A549 treated with CpdA at 1 μM for 4 hours (cell line): ENCODE data around the gene FMOD. TPM values are rescaled to one million over a fixed set of nuclear protein-coding genes. Genes with fewer than 3 reads are reported as not detected.

ENCODE experiments used
- total RNA-seq: library from RNA; stranded (reverse); fragments of 200-300 nt; extraction: Qiagen RNA extraction; gene quantifications from 5 replicates; pipeline ENCODE4 v1.2.3, GENCODE V29; 2022; ENCODE audit warnings: low read depth

The FMOD gene
- 0.01 to 0.05 TPM in 2 of 5 replicates, not detected in the others for total RNA-seq

GRCh38 chr1:203351037-203351625 lies at the start of gene FMOD:
Gene FMOD, minus strand, starts transcription at chr1:203351122. Its CDS starts 2,852 bp downstream, at chr1:203348270.

GRCh38 chr1:203304919-203305808 lies 45.8 kb downstream of the FMOD start, which contains the start of gene BTG2:
Gene BTG2, plus strand, starts transcription at chr1:203305519. Its CDS starts 88 bp downstream, at chr1:203305607.

Other genes with a start within 250 kb of the FMOD start
- gene ADORA1, start 223.4 kb downstream of the FMOD start, total RNA-seq, result 0.80 to 1.3 TPM (median 1.2 TPM) in 5 replicates
- not detected in 5 replicates for gene MYBPH, start 175.3 kb downstream of the FMOD start, total RNA-seq
- gene CHI3L1, start 164.4 kb downstream of the FMOD start, total RNA-seq, result not detected in 5 replicates
- gene CHIT1, start 121.4 kb downstream of the FMOD start, total RNA-seq, result not detected in 5 replicates
- 10.2 to 12.7 TPM (median 12.3 TPM) in 5 replicates for gene BTG2, start 45.6 kb downstream of the FMOD start, total RNA-seq
- 0.02 TPM in 1 of 5 replicates, not detected in the others for gene PRELP, start 124.7 kb upstream of the FMOD start, total RNA-seq
- gene OPTC, start 143.0 kb upstream of the FMOD start, total RNA-seq, result not detected in 5 replicates